GM06990 (cell line): ENCODE measurements around the gene UBE2D3.
"Not testable (repeated sequence)": the region's sequence is repeated elsewhere in the genome, so short reads cannot be mapped to it uniquely, and the experiment has no call there.

Source experiments
- DNase-seq: peaks from one replicate; pipeline ENCODE4 v3.0.0-alpha.2; 2011; ENCODE audit not compliant: insufficient read length; ENCODE audit errors: extremely low read depth
- H3K27me3 ChIP-seq: replicated peaks from 2 replicates; pipeline ENCODE4 v1.6.0; 2011; ENCODE audit warnings: low read length; ENCODE audit not compliant: control insufficient read depth, insufficient read depth
- H3K36me3 ChIP-seq: 2 replicates; pipeline ENCODE4 v1.5.1; 2011; ENCODE audit warnings: low read length; ENCODE audit not compliant: control insufficient read depth, insufficient read depth
- H3K4me3 ChIP-seq: replicated peaks from 2 replicates; pipeline ENCODE4 v1.5.1; 2011; ENCODE audit warnings: low read depth, mild to moderate bottlenecking, control low read depth, low read length
- TF ChIP-seq, protein P1 (sequence below): IDR thresholded peaks from 2 replicates; pipeline ENCODE4 v1.5.1; 2011; ENCODE audit warnings: low read length, control low read depth, mild to moderate bottlenecking, inconsistent platforms; ENCODE audit not compliant: insufficient read depth, poor library complexity, severe bottlenecking

Gene UBE2D3

DNA sequence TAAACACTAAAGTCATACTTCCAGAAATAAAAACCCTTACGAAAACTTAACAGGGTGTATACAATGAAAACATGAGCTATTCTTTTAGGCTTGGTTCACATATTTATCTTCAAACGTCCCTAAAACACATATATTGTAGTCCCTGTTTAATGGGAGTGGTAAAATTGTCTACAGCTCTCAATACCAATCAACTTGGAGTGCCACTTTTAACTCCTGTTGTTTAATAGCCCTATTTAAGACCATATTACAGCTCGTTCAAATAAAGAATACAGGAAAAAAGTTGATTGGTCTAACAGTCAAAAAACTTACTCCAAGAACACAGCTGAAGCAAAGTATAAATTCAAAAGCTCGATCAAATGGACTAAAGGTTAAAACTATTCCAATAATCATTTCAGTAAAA lies 3.9 kb downstream of the UBE2D3 start:
- H3K27me3 ChIP-seq, result no peaks in the 10 kb centered on the region
- H3K36me3 ChIP-seq, result peaks cover 2% of the 10 kb centered on the region
- DNase-seq, result no peak
- H3K4me3 ChIP-seq, result peak overlapping the region; percentile 94
- TF ChIP-seq, protein P1, sequence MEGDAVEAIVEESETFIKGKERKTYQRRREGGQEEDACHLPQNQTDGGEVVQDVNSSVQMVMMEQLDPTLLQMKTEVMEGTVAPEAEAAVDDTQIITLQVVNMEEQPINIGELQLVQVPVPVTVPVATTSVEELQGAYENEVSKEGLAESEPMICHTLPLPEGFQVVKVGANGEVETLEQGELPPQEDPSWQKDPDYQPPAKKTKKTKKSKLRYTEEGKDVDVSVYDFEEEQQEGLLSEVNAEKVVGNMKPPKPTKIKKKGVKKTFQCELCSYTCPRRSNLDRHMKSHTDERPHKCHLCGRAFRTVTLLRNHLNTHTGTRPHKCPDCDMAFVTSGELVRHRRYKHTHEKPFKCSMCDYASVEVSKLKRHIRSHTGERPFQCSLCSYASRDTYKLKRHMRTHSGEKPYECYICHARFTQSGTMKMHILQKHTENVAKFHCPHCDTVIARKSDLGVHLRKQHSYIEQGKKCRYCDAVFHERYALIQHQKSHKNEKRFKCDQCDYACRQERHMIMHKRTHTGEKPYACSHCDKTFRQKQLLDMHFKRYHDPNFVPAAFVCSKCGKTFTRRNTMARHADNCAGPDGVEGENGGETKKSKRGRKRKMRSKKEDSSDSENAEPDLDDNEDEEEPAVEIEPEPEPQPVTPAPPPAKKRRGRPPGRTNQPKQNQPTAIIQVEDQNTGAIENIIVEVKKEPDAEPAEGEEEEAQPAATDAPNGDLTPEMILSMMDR, result no peak

DNA sequence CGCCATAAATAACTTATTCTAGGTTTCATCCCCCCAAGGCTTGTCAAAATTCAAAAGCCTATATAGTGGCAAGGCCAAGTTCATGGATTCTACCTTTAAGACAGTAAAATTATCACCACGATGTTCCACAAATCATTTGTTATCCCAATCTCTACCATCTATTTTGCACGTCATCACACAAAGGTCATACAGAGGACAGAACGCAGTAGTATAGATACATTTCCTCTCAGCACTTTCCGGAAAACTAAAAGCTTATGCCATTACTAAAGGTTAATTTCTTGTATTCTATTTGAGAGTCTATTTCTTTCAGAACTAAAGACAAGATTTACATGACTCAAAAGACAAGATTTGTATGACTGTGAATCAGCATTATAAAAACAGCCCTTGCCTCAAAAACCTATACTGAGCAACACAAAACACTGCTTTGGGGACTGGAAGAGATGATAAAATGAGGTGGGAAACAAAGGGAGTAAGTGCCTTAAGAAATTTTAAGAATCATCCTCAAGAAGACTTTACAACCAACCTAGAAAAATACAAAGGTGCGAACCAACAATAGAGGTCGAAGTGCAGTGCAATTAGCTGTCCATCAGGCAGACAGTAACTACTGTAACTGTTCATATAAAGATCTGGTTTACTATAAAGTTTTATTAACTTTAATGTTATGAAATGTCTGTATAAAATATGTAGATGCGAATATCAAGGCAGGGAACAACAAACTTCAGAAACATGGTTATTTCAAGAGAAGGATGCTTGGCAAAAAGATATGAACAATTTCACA lies 7.6 kb downstream of the UBE2D3 start:
- H3K4me3 ChIP-seq, result no peak overlapping the region; the same call in 1 of the 2 replicates
- peaks cover 2% of the 10 kb centered on the region for H3K36me3 ChIP-seq
- no peak for DNase-seq
- TF ChIP-seq, protein P1, result no peak
- no peaks in the 10 kb centered on the region for H3K27me3 ChIP-seq

DNA sequence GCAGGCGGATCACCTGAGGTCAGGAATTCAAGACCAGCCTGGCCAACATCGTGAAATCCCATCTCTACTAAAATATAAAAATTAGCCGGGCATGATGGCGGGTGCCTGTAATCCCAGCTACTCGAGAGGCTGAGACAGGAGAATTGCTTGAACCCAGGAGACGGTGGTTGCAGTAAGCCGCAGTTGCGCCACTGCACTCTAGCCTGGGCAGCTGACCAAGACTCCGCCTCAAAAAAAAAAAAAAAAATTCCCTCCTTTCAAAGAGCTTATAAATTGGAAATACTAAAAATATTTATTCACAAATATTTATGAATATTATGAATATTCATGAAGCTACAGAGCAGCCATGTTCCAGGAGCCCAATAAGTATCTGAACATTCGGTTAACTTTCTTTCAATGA lies 8.3 kb downstream of the UBE2D3 start:
- DNase-seq, H3K27me3 ChIP-seq, H3K36me3 ChIP-seq, H3K4me3 ChIP-seq: not testable (repeated sequence)

DNA sequence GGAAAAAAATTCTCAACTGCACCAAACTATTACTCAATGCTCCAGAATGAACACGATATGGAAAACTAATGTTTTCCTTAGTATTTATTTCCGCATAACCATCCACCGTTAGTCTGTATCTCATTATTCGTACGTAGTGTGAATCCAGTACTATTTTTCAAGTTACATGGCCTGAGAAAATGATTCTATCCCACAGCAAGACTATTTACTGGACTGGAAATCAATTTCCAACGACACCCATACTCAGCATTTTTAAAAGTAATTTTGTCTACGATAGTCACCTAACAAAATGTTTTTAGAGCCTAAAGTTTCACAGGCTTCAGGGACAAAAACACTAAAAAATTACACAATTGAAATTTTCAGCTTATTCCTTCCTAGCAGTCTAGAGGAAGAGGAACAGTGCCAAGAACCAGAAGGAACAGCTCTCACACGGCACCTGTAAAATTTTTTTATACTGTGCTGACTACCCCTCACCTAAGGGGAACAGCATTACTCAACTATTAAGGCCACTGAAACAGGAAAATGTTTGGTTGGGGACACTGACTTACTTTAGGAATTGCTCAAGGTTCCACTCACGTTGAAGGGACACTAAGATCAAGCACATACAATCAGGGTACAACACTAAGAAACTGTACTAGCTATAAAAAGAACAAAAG lies 9.6 kb downstream of the UBE2D3 start:
- TF ChIP-seq, protein P1, result no peak
- DNase-seq, result no peak
- Histone ChIP-seq H3K27me3 (no peaks in the 10 kb centered on the region), H3K36me3 (peaks cover 1% of the 10 kb centered on the region), H3K4me3 (no peak overlapping the region)

DNA sequence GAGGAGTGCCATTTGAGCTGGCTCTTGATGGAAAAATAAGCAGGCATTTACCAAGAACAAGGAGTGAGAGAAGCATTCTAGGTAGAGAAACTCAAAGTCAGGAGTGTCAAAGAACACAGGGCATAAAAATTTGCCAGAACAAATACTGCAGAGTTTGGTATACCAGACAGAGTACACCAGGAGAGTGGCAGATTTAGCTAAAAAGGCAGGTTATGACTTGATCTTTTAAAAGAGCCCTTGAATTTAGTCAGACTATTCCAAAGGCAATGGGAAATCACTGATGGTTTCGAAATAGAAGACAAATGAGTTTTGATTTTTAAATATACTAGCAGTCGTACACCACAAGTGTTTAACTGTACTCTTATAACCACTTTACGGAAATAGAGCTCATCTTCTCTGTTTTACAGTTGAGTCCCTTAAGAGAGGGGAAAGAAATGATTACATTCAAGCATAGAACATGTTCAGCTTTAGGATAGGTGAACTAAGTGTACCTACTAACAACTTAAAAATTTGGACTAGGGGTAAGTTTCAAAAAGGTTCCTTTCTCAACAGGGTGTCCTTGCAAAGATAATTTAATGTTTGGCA lies 10.2 kb downstream of the UBE2D3 start:
- TF ChIP-seq, protein P1, result no peak
- peaks cover 1% of the 10 kb centered on the region for H3K36me3 ChIP-seq
- no peak for DNase-seq
- no peaks in the 10 kb centered on the region for H3K27me3 ChIP-seq
- H3K4me3 ChIP-seq, result no peak overlapping the region

DNA sequence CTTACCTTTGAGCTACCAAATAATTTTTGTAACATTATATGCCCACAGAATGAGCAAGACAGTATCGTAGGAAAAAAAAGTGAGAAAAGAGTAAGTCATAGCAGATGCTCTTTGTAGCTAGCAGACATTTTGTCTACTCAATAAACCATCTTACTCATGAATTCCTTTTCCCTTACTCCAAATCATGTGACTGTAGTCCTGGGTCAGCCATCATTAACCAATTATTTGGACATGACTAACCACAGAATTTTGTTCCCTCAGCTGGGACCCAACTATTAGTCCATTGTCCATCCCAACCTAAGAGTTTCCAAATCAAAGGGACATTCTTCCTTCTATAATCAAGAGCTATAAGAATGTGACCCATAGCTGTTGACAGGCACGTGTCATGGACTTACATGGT lies 11.4 kb downstream of the UBE2D3 start:
- TF ChIP-seq, protein P1, result no peak
- no peak overlapping the region for H3K4me3 ChIP-seq

More for the DNA sequence above, 11.4 kb downstream of the UBE2D3 start:
- H3K36me3 ChIP-seq, result peaks cover 3% of the 10 kb centered on the region
- no peak for DNase-seq
- H3K27me3 ChIP-seq, result no peaks in the 10 kb centered on the region
